Middle frontal gyrus (tissue), 1 donor: Measurements from ENCODE around the gene SLC31A1.

Source experiments
- DNase-seq: peaks from one replicate; pipeline ENCODE4 v3.0.0-alpha.2; 2015; ENCODE audit warnings: low spot score; ENCODE audit errors: extremely low spot score

SLC31A1 gene

DNA sequence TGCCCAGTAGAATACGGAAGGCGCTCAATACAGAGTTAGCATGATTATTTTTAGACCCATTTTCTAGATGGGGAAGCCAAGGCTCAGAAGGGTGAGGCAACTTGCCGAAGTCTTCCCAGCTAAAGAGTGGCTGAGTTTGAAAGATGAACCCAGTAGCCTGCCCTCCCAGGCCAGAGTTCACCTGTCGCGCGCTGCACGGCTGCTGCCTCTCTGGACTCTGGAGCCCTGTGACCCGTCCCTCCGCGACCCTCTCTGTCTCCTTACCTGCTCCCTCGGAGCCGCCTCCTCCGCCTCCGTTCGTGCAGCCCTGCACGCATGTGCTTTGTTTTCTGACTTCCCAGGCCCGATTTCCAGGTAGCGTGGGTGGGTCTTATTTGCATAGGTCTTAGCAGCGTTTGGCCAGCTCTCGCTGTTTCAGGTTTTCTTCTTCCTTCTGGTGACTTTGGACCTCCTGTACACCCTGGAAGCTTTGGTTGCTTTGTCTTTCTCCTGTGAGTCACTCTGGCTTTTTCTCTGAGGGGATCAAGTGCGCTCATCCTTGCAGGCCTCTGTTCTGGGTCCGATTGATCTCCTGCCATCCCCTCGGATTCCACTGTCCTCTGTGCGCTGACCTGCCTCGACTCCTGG is 81.6 kb downstream of the SLC31A1 start, which contains the start of gene RNF183:
Gene RNF183 (minus strand): TSS at position 585 of the 627 bp plus-strand sequence. CDS start 5,192 bp downstream, outside the sequence.
- DNase-seq, result no peak

DNA sequence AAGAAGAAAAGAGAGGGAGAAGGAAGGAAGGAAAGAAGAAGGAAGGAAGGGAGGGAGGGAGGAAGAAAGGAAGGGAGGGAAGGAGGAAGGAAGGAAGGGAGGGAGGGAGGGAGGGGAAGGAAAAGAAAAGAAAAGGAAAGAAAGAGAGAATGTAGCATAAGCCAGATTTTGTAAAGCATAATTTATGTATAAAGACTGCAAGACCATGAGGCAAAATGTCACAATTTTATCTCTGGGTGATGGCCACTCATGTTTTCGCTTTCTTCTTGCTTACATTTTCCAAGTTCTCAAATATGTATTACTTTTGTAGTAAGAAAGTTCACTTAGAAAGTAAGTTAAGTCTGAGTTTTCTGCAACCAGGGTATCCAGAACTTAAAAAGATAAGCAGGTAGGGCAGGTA is 85.2 kb downstream of the SLC31A1 start:
- no peak for DNase-seq

DNA sequence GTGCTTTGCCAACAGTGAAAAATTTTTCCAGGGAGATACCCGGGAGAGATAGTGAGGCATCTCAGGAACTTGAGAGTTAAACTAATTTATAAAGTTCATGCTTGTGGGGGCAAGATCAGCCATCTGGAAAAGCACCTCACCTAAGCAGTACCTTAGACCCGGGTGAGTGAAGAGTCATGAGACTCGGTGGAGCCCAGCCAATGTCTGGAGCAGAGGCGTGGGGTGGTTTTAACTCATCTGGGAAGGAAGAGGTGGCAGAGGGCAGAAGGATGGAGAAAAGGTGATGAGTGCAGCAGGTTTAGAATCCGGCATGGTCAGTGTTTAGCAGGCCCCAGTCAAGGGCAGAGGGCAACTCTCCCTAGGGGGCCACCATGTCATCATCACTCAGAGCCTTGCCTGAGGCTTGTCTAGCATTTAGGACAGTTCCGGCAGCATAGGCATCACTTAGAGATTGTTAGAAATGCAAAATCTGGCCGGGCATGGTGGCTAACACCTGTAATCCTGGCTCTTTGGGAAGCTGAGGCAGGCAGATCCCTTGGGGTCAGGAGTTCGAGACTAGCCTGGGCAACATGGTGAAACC is 86.1 kb downstream of the SLC31A1 start:
- DNase-seq, result no peak

DNA sequence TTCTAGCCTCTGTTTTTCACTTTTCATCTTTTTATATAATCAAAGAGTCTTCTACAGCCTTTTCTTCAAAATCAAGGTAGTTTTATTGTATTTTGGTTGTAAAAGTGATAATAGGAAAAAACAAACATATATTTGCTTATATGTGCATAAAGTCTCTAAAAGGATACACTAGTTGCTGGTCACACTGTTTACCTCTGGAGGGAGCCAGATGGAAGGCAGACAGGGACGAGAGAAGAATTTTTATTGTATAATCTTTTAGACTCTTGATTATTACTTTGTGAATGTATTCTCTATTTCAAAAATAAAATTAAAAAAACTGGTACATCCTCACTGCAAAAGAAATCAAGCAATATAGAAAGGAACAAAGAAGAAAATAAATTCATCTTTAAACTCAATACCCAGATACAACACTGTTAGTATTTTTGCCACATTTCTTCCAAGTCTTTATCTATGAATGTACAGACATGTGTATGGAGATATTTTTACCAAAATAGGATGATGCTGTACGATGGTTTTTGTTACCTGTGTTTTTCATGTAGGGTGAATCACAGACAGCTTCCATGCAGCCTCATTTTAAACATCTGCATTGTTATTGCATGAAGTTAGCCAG is 88.0 kb downstream of the SLC31A1 start:
- DNase-seq, result no peak

DNA sequence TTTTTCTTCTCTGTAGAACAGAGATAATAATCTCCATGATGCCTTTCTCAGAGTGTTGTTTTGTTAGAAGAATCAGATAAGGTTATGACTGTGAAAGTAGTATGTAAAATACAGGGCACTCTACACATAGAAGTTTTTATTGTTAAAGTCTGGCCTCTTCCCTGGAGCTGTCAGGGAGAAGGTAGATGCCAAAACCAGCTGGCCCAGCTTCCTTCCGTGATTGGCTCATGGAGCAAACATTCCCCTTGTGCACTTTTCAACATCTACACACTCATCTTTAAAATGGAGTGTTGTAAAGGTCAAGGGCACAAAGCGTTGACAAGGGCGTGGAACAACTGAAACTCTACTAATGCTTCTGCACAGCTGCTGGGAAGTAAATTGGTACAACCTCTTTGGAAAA is 89.2 kb downstream of the SLC31A1 start:
- DNase-seq, result no peak

DNA sequence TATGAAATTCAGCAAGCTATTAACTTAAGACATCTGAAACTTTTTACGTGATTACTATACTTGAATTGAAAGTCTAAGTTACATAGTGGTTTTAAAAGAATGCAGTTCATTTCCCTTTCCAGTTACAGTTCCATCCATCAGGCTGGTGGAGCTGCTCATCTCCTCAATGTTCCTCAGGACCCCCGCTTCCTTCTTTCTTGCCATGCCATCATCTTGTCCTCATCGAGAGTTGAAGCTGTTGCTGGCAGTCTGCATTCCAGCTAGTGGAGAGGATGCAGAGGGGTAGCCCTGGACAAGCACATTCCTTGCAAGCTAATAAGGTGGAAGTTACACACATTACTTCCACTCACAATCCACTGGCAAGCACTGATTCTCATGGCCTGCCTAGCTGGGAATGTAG is 90.6 kb downstream of the SLC31A1 start:
- no peak for DNase-seq

DNA sequence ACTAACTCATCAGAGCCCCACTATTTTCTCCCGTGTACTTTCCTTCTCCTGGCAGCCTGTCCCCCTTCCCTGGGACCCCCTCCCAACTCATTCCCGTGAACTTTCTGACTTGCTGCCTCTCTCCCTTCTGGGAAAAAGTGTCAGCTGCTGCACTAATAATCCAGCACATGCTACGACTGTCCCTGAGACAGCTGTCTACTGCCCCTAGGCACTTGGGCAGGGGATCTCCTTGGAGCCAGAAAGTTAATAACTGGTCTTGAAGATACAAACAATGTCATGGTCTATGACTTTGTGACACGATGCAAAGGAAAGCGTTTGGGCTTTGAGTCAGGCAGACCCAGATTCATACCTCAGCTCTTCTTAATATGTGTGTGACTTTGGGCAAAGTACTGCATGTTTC is 91.9 kb downstream of the SLC31A1 start:
- DNase-seq, result no peak
